Measurements from ENCODE around the gene KCNC4. TPM values are rescaled to one million over a fixed set of nuclear protein-coding genes. Genes with fewer than 3 reads are reported as not detected.

Gene KCNC4
- total RNA-seq, 1 experiment from 2014 or later, result 0.91 TPM

- no peak for DNase-seq (ENCODE audit: low read depth)
These were observed 44.7 kb downstream of the KCNC4 start for GRCh38 chr1:110254604-110255391.

GRCh38 chr1:110255392-110255787, 45.3 kb downstream of the KCNC4 start:
- DNase-seq (ENCODE audit: low read depth), result peak; percentile 31

- DNase-seq (ENCODE audit: low read depth), result peak; percentile 30
These were observed 48.6 kb downstream of the KCNC4 start for GRCh38 chr1:110258734-110259133.

- DNase-seq (ENCODE audit: low read depth), result no peak
These were observed 49.7 kb downstream of the KCNC4 start for GRCh38 chr1:110259770-110260169.

Other genes with a start within 250 kb of the KCNC4 start
- gene AHCYL1, start 225.5 kb upstream of the KCNC4 start, total RNA-seq (2014; rRNA removed; shearing (Covaris generic)), result 40.6 and 64.3 TPM in 2 replicates
- 28.6 and 30.3 TPM in 2 replicates for gene STRIP1, start 175.7 kb upstream of the KCNC4 start, total RNA-seq (2014; rRNA removed; shearing (Covaris generic))
- not detected in 2 replicates for gene ALX3, start 139.6 kb upstream of the KCNC4 start, total RNA-seq (2014; rRNA removed; shearing (Covaris generic))
- gene UBL4B, start 97.9 kb upstream of the KCNC4 start, total RNA-seq (2014; rRNA removed; shearing (Covaris generic)), result not detected in 2 replicates
- 0.12 and 0.59 TPM in 2 replicates for gene SLC6A17, start 59.8 kb upstream of the KCNC4 start, total RNA-seq (2014; rRNA removed; shearing (Covaris generic))
- gene RBM15, start 129.1 kb downstream of the KCNC4 start, total RNA-seq (2014; rRNA removed; shearing (Covaris generic)), result 20.9 and 35.8 TPM in 2 replicates
- 30.0 and 47.6 TPM in 2 replicates for gene SLC16A4, start 180.7 kb downstream of the KCNC4 start, total RNA-seq (2014; rRNA removed; shearing (Covaris generic))
- gene LAMTOR5, start 197.4 kb downstream of the KCNC4 start, total RNA-seq (2014; rRNA removed; shearing (Covaris generic)), result 96.8 and 157 TPM in 2 replicates
- 1.6 and 1.9 TPM in 2 replicates for gene PROK1, start 240.8 kb downstream of the KCNC4 start, total RNA-seq (2014; rRNA removed; shearing (Covaris generic))

Data from M059J (cell line).